ENCODE measurements around the gene KIFBP. TPM values are rescaled to one million over a fixed set of nuclear protein-coding genes. Genes with fewer than 3 reads are reported as not detected.
A peak's percentile ranks its signal among the peaks of the same experiment; 100 is the strongest.

The KIFBP gene
- total and polyA plus RNA-seq, 2 of the 13 experiments (the other 11 are each of a cell fraction or from before 2014, with no cell fraction given): 13.0 to 21.9 TPM

DNA sequence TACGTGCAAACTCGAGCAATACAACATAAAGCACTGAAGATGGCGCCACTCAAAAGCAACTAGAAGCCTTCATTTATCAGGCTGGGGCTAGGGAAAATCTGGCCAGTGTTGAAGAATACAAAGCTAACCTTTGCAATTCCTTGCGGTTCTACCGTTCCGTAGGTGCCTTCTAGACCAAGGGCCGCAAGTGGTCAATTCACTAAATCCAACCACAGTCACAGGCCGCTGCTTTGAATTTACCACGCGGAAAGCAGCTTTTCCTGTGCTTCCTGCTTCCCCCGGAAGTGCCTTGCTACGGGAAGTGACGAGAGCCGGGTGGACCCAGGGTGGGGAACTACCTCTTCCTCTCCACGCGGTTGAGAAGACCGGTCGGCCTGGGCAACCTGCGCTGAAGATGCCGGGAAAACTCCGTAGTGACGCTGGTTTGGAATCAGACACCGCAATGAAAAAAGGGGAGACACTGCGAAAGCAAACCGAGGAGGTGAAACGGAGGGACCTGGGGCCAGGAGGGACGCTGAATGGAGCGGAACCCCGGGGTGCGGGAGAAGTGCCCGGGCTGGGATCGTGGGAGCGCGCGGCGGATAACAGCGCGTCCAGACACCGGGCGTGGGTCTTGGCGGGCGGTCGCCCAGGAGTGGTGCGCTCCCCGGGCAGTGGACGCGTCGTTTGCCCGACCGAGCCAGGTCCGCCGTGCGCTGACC, 32.6 kb upstream of the KIFBP start, which contains the start of gene DDX21 (continued):
- TF ChIP-seq, protein P1, sequence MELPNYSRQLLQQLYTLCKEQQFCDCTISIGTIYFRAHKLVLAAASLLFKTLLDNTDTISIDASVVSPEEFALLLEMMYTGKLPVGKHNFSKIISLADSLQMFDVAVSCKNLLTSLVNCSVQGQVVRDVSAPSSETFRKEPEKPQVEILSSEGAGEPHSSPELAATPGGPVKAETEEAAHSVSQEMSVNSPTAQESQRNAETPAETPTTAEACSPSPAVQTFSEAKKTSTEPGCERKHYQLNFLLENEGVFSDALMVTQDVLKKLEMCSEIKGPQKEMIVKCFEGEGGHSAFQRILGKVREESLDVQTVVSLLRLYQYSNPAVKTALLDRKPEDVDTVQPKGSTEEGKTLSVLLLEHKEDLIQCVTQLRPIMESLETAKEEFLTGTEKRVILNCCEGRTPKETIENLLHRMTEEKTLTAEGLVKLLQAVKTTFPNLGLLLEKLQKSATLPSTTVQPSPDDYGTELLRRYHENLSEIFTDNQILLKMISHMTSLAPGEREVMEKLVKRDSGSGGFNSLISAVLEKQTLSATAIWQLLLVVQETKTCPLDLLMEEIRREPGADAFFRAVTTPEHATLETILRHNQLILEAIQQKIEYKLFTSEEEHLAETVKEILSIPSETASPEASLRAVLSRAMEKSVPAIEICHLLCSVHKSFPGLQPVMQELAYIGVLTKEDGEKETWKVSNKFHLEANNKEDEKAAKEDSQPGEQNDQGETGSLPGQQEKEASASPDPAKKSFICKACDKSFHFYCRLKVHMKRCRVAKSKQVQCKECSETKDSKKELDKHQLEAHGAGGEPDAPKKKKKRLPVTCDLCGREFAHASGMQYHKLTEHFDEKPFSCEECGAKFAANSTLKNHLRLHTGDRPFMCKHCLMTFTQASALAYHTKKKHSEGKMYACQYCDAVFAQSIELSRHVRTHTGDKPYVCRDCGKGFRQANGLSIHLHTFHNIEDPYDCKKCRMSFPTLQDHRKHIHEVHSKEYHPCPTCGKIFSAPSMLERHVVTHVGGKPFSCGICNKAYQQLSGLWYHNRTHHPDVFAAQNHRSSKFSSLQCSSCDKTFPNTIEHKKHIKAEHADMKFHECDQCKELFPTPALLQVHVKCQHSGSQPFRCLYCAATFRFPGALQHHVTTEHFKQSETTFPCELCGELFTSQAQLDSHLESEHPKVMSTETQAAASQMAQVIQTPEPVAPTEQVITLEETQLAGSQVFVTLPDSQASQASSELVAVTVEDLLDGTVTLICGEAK (IDR thresholded peaks at IDR 0.05): peak; percentile 84
- TF ChIP-seq, protein P1 (CRISPR knock-in tag; IDR thresholded peaks at IDR 0.05): no peak
- TF ChIP-seq SMC3 (IDR thresholded peaks at IDR 0.05; ENCODE audit: low read length) (peak; percentile 15; the same call in 1 of the 2 replicates), ZNF224 (CRISPR knock-in tag; IDR thresholded peaks at IDR 0.05) (peak; percentile 48), ZMYM4 (CRISPR knock-in tag; IDR thresholded peaks at IDR 0.05) (peak; percentile 55; the same call in 1 of the 2 replicates), ZNF772 (CRISPR knock-in tag; IDR thresholded peaks at IDR 0.05) (0 out of 2 replicates have a peak, but pooled peaks have one; percentile 37), ZFP37 (CRISPR knock-in tag; IDR thresholded peaks at IDR 0.05; ENCODE audit: borderline replicate concordance) (peak; percentile 4; the same call in 1 of the 2 replicates), KMT2B (CRISPR knock-in tag; IDR thresholded peaks at IDR 0.05) (peak; percentile 86), HOXA3 (CRISPR knock-in tag; IDR thresholded peaks at IDR 0.05) (peak; percentile 79), KAT8 (CRISPR knock-in tag; IDR thresholded peaks at IDR 0.05) (peak; percentile 98), ARHGAP35 (CRISPR knock-in tag; IDR thresholded peaks at IDR 0.05; ENCODE audit: borderline replicate concordance) (0 out of 2 replicates have a peak, but pooled peaks have one; percentile 69), ZNF546 (CRISPR knock-in tag; conservative IDR thresholded peaks at IDR 0.05) (0 out of 2 replicates have a peak, but pooled peaks have one; percentile 53), BHLHE40 (IDR thresholded peaks at IDR 0.05; ENCODE audit: low read length) (no peak)
- TF ChIP-seq, protein P2, sequence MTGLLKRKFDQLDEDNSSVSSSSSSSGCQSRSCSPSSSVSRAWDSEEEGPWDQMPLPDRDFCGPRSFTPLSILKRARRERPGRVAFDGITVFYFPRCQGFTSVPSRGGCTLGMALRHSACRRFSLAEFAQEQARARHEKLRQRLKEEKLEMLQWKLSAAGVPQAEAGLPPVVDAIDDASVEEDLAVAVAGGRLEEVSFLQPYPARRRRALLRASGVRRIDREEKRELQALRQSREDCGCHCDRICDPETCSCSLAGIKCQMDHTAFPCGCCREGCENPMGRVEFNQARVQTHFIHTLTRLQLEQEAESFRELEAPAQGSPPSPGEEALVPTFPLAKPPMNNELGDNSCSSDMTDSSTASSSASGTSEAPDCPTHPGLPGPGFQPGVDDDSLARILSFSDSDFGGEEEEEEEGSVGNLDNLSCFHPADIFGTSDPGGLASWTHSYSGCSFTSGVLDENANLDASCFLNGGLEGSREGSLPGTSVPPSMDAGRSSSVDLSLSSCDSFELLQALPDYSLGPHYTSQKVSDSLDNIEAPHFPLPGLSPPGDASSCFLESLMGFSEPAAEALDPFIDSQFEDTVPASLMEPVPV (CRISPR knock-in tag; IDR thresholded peaks at IDR 0.05): peak; percentile 70
- TF ChIP-seq, protein P3, sequence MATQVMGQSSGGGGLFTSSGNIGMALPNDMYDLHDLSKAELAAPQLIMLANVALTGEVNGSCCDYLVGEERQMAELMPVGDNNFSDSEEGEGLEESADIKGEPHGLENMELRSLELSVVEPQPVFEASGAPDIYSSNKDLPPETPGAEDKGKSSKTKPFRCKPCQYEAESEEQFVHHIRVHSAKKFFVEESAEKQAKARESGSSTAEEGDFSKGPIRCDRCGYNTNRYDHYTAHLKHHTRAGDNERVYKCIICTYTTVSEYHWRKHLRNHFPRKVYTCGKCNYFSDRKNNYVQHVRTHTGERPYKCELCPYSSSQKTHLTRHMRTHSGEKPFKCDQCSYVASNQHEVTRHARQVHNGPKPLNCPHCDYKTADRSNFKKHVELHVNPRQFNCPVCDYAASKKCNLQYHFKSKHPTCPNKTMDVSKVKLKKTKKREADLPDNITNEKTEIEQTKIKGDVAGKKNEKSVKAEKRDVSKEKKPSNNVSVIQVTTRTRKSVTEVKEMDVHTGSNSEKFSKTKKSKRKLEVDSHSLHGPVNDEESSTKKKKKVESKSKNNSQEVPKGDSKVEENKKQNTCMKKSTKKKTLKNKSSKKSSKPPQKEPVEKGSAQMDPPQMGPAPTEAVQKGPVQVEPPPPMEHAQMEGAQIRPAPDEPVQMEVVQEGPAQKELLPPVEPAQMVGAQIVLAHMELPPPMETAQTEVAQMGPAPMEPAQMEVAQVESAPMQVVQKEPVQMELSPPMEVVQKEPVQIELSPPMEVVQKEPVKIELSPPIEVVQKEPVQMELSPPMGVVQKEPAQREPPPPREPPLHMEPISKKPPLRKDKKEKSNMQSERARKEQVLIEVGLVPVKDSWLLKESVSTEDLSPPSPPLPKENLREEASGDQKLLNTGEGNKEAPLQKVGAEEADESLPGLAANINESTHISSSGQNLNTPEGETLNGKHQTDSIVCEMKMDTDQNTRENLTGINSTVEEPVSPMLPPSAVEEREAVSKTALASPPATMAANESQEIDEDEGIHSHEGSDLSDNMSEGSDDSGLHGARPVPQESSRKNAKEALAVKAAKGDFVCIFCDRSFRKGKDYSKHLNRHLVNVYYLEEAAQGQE (IDR thresholded peaks at IDR 0.05; ENCODE audit: borderline replicate concordance in 1 of 2, low read depth in 1 of 2, low read length in 2 of 2): peak in 1 of 2 experiments; percentile 45; a peak in 1 of 4 replicates
